ENCODE data around the gene ZNF473.
"Not testable (repeated sequence)": the region's sequence is repeated elsewhere in the genome, so short reads cannot be mapped to it uniquely, and the experiment has no call there.

The ZNF473 gene

DNA sequence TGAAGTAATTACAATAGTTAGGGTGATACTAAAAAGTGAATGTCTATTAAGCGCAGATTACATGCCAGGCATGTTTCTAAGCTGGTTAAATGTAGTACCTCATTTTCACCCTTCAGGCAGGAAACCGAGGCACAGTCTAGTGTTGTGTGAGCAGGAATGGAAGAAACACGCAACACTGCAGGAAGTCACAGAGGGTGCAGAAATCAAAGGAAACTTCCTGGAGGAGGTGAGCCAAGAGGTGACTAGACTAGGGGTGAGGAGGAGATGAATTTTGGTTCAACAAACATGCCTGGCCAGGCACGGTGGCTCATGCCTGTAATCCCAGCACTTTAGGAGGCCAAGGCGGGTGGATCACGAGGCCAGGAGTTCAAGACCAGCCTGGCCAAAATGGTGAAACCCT lies 41.8 kb downstream of the ZNF473 start:
- DNase-seq (ENCODE audit: low read depth in 1 of 2, low spot score in 1 of 2) = no peak
- no peak for TF ChIP-seq JUND (IDR thresholded peaks at IDR 0.05; ENCODE audit: low read depth)
- in situ Hi-C loops (cut with HindIII; ENCODE audit: low pct_unique_long_range_greater_than_20kb, low sequenced_read_pairs) = no loop called here

DNA sequence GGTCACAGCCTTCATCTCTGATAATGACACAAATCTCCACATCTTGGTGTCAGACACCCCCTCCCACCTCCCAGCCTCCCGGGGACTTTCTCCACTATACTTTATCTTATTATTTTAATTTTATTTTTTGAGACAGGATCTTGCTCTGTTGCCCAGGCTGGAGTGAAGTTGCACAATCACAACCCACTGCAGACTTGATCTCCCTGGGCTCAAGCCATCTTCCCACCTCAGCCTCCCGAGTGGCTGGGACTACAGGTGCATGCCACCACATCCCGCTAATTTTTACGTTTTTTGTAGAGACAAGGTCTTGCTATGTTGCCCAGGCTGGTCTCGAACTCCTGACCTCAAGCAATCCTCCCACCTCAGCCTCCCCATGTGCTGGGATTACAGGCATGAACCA lies 42.6 kb downstream of the ZNF473 start:
- in situ Hi-C loops (cut with HindIII; ENCODE audit: low pct_unique_long_range_greater_than_20kb, low sequenced_read_pairs); DNase-seq (ENCODE audit: low read depth in 1 of 2, low spot score in 1 of 2): not testable (repeated sequence)

DNA sequence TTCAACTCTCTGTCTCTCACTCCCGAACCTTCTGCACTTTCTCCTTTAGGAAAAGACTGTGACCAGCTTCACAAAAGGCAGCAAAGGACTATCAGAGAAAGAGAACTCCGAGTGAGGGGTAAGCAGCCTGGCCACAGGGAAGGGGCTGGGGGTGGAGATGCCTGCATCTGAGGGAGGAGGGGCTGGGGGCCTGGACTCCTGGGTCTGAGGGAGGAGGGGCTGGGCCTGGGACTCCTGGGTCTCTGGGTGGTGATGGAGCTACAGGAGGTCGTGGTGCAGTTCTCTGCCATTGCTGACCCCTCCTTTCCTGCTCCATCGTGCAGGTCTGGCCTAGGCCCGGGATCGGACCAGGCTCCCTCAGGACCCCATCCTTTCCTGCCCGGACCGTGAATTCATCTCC lies 49.3 kb downstream of the ZNF473 start:
- in situ Hi-C loops (cut with HindIII; ENCODE audit: low pct_unique_long_range_greater_than_20kb, low sequenced_read_pairs); DNase-seq (ENCODE audit: low read depth in 1 of 2, low spot score in 1 of 2): not testable (repeated sequence)

DNA sequence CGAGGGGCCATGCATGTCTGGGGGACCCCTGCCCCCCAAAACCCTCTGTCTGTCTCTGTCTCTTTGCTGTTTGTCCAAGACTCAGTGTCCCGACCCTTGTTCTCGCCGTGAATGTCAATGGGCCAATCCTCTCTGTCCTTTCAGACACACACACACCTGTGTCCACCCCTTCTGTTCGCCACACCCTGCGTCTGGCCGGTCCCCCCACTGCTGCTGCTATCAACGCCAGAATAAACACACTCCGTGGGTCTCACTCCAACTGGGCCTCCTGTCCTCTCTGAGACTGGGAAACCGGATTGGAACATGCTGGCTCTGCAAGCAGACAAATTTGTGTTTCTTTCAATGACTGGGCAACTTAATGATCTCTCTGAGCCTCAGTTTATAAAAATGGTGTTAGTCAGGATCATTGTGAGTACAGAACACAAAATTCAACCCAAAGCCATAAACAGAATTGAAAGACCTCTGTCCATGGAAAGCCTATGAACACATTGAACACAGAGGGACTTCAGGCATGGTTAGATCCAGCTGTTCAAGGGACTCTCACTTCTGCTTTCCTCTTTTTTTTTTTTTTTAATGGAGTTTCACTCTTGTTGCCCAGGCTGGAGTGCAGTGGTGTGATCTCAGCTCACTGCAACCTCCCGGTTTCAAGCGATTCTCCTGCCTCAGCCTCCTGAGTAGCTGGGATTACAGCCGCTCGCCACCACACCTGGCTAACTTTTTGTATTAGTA lies 50.0 kb downstream of the ZNF473 start:
- in situ Hi-C loops (cut with HindIII; ENCODE audit: low pct_unique_long_range_greater_than_20kb, low sequenced_read_pairs); DNase-seq (ENCODE audit: low read depth in 1 of 2, low spot score in 1 of 2): not testable (repeated sequence)

DNA sequence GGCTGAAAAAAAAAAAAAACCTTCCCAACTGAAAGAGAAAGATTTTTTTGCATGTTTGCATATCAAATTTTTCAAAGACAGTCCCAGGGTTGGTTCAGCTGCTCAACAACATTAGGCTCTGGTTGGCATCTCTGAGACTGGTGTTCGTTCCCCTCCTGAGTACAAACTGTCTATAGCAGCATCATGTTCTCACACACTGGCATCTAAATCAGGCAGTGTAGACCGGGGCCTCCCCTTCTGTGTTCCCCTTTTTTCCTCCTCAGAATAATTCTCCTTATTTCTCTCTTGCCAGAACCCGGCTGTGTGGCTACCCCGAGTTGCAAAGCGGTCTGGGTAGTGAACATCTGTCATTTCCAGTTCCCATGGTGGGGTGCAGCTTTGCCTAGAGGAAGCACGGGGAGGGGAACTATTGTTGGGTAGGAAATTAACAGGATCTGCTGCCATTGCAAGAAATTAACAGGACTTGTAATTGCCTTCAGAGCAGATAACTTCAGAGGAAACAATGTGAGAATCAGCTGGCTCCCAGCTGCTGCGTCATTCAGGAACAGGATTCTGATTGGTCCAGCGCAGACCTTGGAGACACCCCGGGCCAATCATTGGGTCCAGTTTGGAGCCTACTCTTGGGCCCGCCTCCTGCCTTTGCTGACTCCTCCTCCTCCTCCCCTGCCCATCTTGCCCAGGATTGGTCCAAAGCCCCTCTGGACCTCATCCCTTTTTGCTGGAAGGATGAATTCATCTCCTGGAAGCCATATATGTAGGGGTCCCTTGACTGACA lies 51.0 kb downstream of the ZNF473 start:
- DNase-seq (ENCODE audit: low read depth in 1 of 2, low spot score in 1 of 2); in situ Hi-C loops (cut with HindIII; ENCODE audit: low pct_unique_long_range_greater_than_20kb, low sequenced_read_pairs): not testable (repeated sequence)

DNA sequence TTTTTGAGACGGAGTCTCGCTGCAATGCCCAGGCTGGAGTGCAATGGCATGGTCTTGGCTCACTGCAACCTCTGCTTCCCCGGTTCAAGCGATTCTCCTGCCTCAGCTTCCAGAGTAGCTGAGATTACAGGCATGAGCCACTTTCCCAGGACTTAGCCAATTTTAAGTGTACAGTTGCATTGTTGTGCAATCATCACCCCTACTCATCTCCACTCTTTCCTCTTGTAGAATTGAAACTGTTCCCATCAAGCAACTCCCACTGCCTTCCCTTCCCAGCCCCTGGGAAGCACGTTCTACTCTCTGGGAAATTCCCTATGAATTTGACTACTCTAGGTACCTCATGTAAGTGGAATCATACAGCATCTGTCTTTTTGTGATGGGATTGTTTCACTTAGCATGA lies 53.2 kb downstream of the ZNF473 start:
- in situ Hi-C loops (cut with HindIII; ENCODE audit: low pct_unique_long_range_greater_than_20kb, low sequenced_read_pairs); DNase-seq (ENCODE audit: low read depth in 1 of 2, low spot score in 1 of 2): not testable (repeated sequence)

DNA sequence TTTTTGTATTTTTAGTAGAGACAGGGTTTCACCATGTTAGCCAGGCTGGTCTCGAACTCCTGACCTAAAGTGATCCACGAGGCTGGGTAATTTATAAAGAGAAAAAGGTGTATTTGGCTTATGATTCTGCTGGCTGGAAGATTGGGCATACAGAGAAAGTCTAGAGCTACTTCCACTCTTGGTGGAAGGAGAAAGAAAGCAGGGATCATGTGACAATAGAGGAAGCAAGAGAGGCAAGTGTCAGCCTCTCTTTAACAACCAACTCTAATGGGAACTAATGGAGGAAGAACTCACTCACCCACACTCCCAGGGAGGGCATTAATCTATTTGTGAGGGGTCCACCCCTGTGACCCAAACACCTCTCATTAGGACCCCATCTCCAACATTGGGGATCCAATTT lies 58.6 kb downstream of the ZNF473 start:
- in situ Hi-C loops (cut with HindIII; ENCODE audit: low pct_unique_long_range_greater_than_20kb, low sequenced_read_pairs); DNase-seq (ENCODE audit: low read depth in 1 of 2, low spot score in 1 of 2): not testable (repeated sequence)

DNA sequence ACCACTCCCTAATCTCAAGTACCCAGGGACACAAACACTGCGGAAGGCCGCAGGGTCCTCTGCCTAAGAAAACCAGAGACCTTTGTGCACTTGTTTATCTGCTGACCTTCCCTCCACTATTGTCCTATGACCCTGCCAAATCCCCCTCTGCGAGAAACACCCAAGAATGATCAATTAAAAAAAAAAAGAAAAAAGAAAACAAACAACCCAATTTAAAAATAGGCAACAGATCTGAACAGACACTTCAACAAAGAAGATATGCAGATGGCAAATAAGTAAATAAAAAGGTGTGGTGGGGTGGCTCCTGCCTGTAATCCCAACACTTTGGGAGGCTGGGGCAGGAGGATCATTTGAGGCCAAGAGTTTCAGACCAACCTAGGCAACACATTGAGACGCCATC lies 61.3 kb downstream of the ZNF473 start:
- in situ Hi-C loops (cut with HindIII; ENCODE audit: low pct_unique_long_range_greater_than_20kb, low sequenced_read_pairs) = not testable (repeated sequence)

DNA sequence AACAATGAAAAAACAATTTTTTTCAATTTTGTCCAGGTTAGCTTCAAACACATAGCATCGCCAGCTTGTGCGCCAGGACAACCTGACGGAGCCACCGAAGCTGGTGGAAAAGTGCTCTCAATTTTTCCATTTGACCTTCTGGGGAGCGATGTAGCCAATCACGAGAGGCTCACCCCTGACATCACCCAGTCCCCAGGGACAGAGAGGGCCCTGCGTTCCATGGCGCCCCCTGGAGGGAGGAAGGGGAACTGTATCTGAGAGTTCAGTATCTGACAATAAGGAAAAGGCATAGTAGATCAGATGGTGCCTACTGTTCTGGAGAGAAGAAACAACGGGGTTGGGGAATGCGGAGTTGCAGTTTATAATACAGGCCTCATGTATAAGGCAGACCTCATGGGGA lies 64.9 kb downstream of the ZNF473 start:
- in situ Hi-C loops (cut with HindIII; ENCODE audit: low pct_unique_long_range_greater_than_20kb, low sequenced_read_pairs); DNase-seq (ENCODE audit: low read depth in 1 of 2, low spot score in 1 of 2): not testable (repeated sequence)

More for the DNA sequence above, 61.3 kb downstream of the ZNF473 start:
- not testable (repeated sequence) for DNase-seq (ENCODE audit: low read depth in 1 of 2, low spot score in 1 of 2)

DNA sequence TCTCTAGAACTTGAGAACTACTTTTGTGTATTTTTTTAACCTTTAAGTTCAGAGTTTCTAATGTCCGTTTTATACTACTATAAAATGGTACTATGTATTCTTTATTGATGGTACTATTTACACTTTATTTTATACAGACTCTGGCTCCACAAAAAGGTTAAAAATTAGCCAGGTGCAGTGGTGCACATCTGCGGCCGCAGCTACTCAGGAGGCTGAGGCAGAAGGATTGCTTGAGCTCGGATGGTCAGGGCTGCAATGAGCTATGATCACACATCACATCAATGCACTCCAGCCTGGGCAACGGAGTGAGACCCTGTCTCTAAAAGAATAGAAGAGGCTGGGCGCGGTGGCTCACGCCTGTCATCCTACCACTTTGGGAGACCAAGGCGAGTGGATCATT lies 66.0 kb downstream of the ZNF473 start:
- in situ Hi-C loops (cut with HindIII; ENCODE audit: low pct_unique_long_range_greater_than_20kb, low sequenced_read_pairs); DNase-seq (ENCODE audit: low read depth in 1 of 2, low spot score in 1 of 2): not testable (repeated sequence)

DNA sequence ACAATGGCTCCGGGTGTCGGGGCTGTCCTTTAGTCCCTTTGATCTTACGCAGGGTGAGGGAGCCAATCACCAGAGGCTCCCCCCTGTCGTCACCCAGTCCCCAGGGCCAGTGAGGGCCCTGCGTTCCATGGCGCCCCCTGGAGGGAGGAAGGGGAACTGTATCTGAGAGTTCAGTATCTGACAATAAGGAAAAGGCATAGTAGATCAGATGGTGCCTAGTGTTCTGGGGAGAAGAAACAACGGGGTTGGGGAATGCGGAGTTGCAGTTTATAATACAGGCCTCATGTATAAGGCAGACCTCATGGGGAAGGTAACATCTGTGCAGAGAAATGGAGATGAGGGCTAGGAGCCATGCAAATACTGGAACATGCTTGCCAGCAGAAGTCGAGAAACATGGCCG lies 66.8 kb downstream of the ZNF473 start:
- DNase-seq (ENCODE audit: low read depth in 1 of 2, low spot score in 1 of 2); in situ Hi-C loops (cut with HindIII; ENCODE audit: low pct_unique_long_range_greater_than_20kb, low sequenced_read_pairs): not testable (repeated sequence)

DNA sequence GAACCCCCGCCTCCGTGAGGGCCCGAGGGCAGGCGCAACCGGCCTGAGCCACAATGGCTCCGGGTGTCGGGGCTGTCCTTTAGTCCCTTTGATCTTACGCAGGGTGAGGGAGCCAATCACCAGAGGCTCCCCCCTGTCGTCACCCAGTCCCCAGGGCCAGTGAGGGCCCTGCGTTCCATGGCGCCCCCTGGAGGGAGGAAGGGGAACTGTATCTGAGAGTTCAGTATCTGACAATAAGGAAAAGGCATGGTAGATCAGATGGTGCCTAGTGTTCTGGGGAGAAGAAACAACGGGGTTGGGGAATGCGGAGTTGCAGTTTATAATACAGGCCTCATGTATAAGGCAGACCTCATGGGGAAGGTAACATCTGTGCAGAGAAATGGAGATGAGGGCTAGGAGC lies 72.1 kb downstream of the ZNF473 start:
- DNase-seq (ENCODE audit: low read depth in 1 of 2, low spot score in 1 of 2); in situ Hi-C loops (cut with HindIII; ENCODE audit: low pct_unique_long_range_greater_than_20kb, low sequenced_read_pairs): not testable (repeated sequence)

DNA sequence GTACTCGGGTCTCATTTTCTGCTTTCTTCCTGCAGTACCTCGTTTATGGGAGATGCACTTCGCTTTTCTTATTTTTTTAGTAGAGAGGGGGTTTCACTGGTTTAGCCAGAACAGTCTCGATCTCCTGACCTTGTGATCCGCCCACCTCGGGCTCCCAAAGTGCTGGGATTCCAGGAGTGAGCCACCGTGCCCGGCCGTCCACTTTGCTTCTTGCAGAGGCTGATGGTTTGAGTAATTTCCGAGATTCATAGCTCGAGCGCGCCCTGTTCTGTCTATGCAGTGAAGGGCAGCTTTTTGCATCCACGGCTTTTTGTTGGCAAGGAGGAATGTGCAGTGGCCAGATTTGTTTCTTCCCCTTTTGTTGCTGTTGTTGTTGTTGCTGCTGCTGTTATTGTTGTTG lies 73.1 kb downstream of the ZNF473 start:
- in situ Hi-C loops (cut with HindIII; ENCODE audit: low pct_unique_long_range_greater_than_20kb, low sequenced_read_pairs); DNase-seq (ENCODE audit: low read depth in 1 of 2, low spot score in 1 of 2): not testable (repeated sequence)

DNA sequence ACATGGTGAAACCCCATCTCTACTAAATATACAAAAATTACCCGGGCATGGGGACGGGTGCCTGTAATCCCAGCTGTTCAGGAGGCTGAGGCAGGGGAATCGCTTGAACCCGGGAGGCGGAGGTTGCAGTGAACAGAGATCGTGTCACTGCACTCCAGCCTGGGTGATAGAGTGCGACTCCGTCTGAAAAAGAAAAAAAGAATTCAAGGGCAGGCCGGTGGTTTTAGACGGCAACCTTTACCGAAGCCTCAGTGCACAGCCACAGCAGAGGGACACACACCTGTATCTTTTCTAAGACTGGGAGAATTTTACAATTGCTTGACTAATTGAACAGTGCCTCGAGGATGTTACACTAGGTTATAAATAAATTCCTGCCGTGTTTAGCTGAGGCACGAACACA lies 73.9 kb downstream of the ZNF473 start:
- in situ Hi-C loops (cut with HindIII; ENCODE audit: low pct_unique_long_range_greater_than_20kb, low sequenced_read_pairs); DNase-seq (ENCODE audit: low read depth in 1 of 2, low spot score in 1 of 2): not testable (repeated sequence)

DNA sequence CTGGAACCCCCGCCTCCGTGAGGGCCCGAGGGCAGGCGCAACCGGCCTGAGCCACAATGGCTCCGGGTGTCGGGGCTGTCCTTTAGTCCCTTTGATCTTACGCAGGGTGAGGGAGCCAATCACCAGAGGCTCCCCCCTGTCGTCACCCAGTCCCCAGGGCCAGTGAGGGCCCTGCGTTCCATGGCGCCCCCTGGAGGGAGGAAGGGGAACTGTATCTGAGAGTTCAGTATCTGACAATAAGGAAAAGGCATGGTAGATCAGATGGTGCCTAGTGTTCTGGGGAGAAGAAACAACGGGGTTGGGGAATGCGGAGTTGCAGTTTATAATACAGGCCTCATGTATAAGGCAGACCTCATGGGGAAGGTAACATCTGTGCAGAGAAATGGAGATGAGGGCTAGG lies 75.1 kb downstream of the ZNF473 start:
- in situ Hi-C loops (cut with HindIII; ENCODE audit: low pct_unique_long_range_greater_than_20kb, low sequenced_read_pairs); DNase-seq (ENCODE audit: low read depth in 1 of 2, low spot score in 1 of 2): not testable (repeated sequence)

Measured in T47D (cell line).